SU-DHL-6 (cell line): ENCODE measurements around the gene DDX43.

Source experiments
- H2AFZ ChIP-seq: fragments of 200-600 bp; sonication (generic); 2 replicates; pipeline ENCODE4 v1.6.1; 2014; ENCODE audit warnings: low read depth, mild to moderate bottlenecking, moderate library complexity, mixed read lengths, antibody characterized with exemption, low read length; ENCODE audit not compliant: severe bottlenecking
- H3F3A ChIP-seq: fragments of 200-600 bp; shearing (Covaris generic); 2 replicates; pipeline ENCODE4 v1.6.0; 2016; ENCODE audit warnings: antibody characterized with exemption, mild to moderate bottlenecking; ENCODE audit not compliant: insufficient read depth
- H3K27ac ChIP-seq: fragments of 200-600 bp; sonication (generic); 2 replicates; pipeline ENCODE4 v1.5.1; 2016; ENCODE audit warnings: low read depth, mild to moderate bottlenecking, low read length, moderate library complexity, mixed read lengths
- H3K27me3 ChIP-seq: fragments of 200-600 bp; sonication (generic), shearing (Covaris generic); 2 replicates; pipeline ENCODE4 v1.6.0; 2014; ENCODE audit warnings: mild to moderate bottlenecking, low read length
- H3K36me3 ChIP-seq: fragments of 200-600 bp; sonication (generic); 2 replicates; pipeline ENCODE4 v1.6.1; 2014; ENCODE audit warnings: mild to moderate bottlenecking, low read length, mixed read lengths
- H3K4me2 ChIP-seq: fragments of 300-600, 200-600 bp; shearing (Covaris generic), sonication (generic); 2 replicates; pipeline ENCODE4 v1.6.0; 2014; ENCODE audit warnings: low read length, low read depth, mild to moderate bottlenecking; ENCODE audit not compliant: poor library complexity, severe bottlenecking
- H3K4me3 ChIP-seq: fragments of 200-600 bp; sonication (generic); 2 replicates; pipeline ENCODE4 v1.5.1; 2014; ENCODE audit warnings: antibody characterized with exemption, low read length, mild to moderate bottlenecking, mixed read lengths; ENCODE audit not compliant: insufficient read depth, poor library complexity, severe bottlenecking
- H3K79me2 ChIP-seq: fragments of 200-600 bp; sonication (generic); 2 replicates; pipeline ENCODE4 v1.6.1; 2014; ENCODE audit warnings: mild to moderate bottlenecking, low read length, moderate library complexity; ENCODE audit not compliant: insufficient read depth
- H3K9ac ChIP-seq: fragments of 200-600 bp; sonication (generic); 2 replicates; pipeline ENCODE4 v1.7.0; 2014; ENCODE audit warnings: mild to moderate bottlenecking, low read length
- H3K9me2 ChIP-seq: fragments of 200-600 bp; sonication (generic); replicated peaks from 2 replicates; pipeline ENCODE4 v1.6.1; 2014; ENCODE audit warnings: low read length; ENCODE audit not compliant: insufficient read depth
- H3K9me3 ChIP-seq: fragments of 200-600 bp; sonication (generic); 2 replicates; pipeline ENCODE4 v1.6.1; 2014; ENCODE audit warnings: low read length, mixed read lengths; ENCODE audit not compliant: insufficient read depth
- H4K20me1 ChIP-seq: fragments of 200-600 bp; sonication (generic); 2 replicates; pipeline ENCODE4 v1.6.1; 2014; ENCODE audit warnings: low read depth, mild to moderate bottlenecking, antibody characterized with exemption, low read length, moderate library complexity, mixed read lengths
- EZH2phosphoT487 ChIP-seq: fragments of 200-600 bp; sonication (generic), shearing (Covaris generic); conservative IDR thresholded peaks from 2 replicates; pipeline ENCODE4 v1.6.1; 2018; ENCODE audit warnings: mild to moderate bottlenecking, antibody characterized with exemption, low read length, moderate library complexity, mixed read lengths
- TF ChIP-seq, protein P1 (sequence below): fragments of 200-600 bp; sonication (generic); IDR thresholded peaks from one replicate; pipeline ENCODE4 v1.5.1; 2017; ENCODE audit warnings: antibody characterized with exemption, mild to moderate bottlenecking, low read length, moderate library complexity; ENCODE audit not compliant: insufficient read depth, poor library complexity, severe bottlenecking

Gene DDX43

DNA sequence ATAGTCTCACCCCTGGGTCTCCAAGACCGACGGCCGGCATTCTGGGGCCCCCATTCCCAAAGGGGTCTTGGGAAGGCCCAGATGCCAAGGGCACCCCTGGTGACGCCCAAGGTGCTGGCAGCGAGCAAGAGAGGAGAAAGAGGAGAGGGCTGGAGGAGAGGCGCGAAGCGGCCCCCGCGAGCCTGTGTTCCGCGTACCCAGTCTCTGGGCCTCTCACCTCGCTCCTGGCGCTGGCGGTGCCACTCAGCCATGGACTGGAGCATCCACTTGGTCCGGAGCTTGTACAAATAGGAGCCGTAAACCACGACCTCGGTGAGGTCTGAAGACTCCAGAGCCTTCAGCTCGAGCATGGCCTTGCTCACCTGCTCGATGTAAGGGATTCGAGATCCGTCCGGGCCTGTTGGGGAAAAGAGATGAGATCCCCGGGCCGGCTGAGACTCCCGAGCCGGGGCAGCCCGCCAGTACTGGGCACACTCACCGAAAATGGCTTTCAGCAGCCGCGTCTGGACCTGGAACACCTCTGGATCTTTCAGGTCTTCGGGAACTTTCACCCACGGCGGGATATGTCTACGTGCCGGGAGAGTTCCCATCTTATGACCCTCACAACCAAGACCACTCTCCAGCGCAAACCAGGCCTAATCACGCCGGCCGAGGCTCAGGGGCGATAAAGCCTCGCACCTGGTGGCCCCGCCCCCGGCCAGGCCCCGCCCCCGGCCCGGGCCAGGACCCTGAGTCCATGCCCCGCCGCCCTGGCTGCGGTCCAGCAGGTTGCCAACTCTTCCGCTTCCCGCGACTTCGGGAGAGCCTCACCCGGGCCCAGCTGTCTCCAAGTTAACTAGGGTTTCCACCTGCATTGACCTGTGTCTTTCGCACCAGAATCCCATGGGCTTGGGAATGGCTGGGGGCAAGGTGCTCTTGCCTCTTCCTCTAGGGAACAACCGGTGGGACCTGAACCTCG, 40.7 kb upstream of the DDX43 start, which contains the start of gene DPPA5:
Gene DPPA5 (minus strand): TSS at position 641 of the 958 bp plus-strand sequence. CDS start 51 bp downstream, at position 590.
- no peak within 1 kb of the TSS for H3K9ac ChIP-seq
- H3K27me3 ChIP-seq = no peaks in the 10 kb centered on the region
- H3F3A ChIP-seq = no peaks in the 10 kb centered on the region
- H3K4me3 ChIP-seq = no peak within 1 kb of the TSS
- no peaks in the 10 kb centered on the region for H4K20me1 ChIP-seq
- no peak within 1 kb of the TSS for H3K4me2 ChIP-seq
- no peaks in the 10 kb centered on the region for H3K36me3 ChIP-seq
- no peak within 1 kb of the TSS for H3K27ac ChIP-seq
- H3K9me3 ChIP-seq = no peaks in the 10 kb centered on the region
- no peak within 1 kb of the TSS for H2AFZ ChIP-seq
- no peaks in the 10 kb centered on the region for H3K79me2 ChIP-seq
- TF ChIP-seq, protein P1, sequence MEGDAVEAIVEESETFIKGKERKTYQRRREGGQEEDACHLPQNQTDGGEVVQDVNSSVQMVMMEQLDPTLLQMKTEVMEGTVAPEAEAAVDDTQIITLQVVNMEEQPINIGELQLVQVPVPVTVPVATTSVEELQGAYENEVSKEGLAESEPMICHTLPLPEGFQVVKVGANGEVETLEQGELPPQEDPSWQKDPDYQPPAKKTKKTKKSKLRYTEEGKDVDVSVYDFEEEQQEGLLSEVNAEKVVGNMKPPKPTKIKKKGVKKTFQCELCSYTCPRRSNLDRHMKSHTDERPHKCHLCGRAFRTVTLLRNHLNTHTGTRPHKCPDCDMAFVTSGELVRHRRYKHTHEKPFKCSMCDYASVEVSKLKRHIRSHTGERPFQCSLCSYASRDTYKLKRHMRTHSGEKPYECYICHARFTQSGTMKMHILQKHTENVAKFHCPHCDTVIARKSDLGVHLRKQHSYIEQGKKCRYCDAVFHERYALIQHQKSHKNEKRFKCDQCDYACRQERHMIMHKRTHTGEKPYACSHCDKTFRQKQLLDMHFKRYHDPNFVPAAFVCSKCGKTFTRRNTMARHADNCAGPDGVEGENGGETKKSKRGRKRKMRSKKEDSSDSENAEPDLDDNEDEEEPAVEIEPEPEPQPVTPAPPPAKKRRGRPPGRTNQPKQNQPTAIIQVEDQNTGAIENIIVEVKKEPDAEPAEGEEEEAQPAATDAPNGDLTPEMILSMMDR = no peak
- no peak for TF ChIP-seq EZH2phosphoT487
- H3K9me2 ChIP-seq = no peaks in the 10 kb centered on the region

DNA sequence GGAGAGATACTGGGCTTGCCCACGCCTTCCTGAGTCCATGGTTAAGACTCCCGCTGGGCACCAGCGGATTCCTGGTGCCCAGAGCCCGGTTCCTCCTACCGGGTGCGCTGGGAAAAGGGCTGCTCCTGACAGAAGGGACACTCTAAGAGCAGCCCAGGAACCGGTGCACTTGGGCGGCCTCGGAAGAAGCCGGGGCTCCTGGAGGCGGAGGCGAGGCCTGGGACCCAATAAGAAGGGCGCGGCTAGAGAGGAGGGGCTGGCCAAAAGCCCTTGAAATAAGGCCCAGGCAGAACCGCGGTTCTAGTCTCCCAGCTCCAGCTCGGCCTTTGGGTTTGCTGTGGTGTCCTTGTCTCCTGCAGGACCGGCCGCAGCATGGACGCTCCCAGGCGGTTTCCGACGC, 32.3 kb upstream of the DDX43 start, which contains the start of gene KHDC3L:
Gene KHDC3L (plus strand): TSS at position 301 of the 400 bp plus-strand sequence. CDS start 72 bp downstream, at position 373.
- no peaks in the 10 kb centered on the region for H4K20me1 ChIP-seq
- H3K27ac ChIP-seq = no peak within 1 kb of the TSS
- no peaks in the 10 kb centered on the region for H3K9me2 ChIP-seq
- no peak within 1 kb of the TSS for H3K4me3 ChIP-seq
- no peaks in the 10 kb centered on the region for H3K9me3 ChIP-seq
- no peak within 1 kb of the TSS for H3K4me2 ChIP-seq
- no peak within 1 kb of the TSS for H3K9ac ChIP-seq
- H3K36me3 ChIP-seq = no peaks in the 10 kb centered on the region
- H3K79me2 ChIP-seq = no peaks in the 10 kb centered on the region
- no peaks in the 10 kb centered on the region for H3K27me3 ChIP-seq
- no peak for TF ChIP-seq EZH2phosphoT487
- TF ChIP-seq, protein P1 = no peak
- H3F3A ChIP-seq = no peaks in the 10 kb centered on the region
- no peak within 1 kb of the TSS for H2AFZ ChIP-seq

DNA sequence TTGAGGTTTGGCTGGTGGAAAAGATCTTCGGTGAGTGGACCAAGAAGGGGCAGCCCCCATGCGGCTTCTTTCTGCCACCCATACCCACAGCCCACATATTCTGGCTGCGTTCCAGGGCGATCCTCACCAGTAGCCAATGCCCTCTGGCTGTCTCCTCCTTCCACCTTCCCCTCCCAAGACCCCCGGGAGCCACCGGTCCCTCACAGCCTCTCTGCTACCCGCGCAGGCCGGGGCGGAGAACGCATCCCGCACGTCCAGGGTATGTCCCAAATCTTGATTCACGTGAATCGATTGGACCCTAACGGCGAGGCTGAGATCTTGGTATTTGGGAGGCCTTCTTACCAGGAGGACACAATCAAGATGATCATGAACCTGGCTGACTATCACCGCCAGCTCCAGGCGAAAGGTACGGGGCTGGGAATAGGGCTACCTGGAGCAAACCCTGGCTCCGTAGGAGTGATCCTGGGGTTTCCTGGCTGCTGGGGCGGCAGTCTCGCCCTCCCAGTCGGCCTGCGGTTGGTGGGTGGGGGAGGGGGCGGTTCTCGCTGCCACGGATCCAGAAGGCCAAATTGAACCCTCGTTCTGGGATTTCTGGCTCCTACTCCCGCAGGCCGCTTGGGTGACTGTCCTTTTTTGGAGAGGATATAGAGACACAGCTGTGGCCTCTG, 31.6 kb upstream of the DDX43 start:
- H2AFZ ChIP-seq = no peak overlapping the region
- H4K20me1 ChIP-seq = no peaks in the 10 kb centered on the region
- H3K79me2 ChIP-seq = no peaks in the 10 kb centered on the region

More for the DNA sequence above, 31.6 kb upstream of the DDX43 start:
- Histone ChIP-seq H3K36me3 (no peaks in the 10 kb centered on the region), H3K9ac (no peak overlapping the region), H3F3A (no peaks in the 10 kb centered on the region), H3K27ac (no peak overlapping the region), H3K9me3 (no peaks in the 10 kb centered on the region), H3K9me2 (no peaks in the 10 kb centered on the region), H3K4me3 (no peak overlapping the region), H3K27me3 (no peaks in the 10 kb centered on the region), H3K4me2 (no peak overlapping the region)
- TF ChIP-seq, protein P1 = no peak
- TF ChIP-seq EZH2phosphoT487 = no peak
